ENCODE results near the gene ABCA5.
A peak's percentile ranks its signal among the peaks of the same experiment; 100 is the strongest.

ABCA5 gene

GRCh38 chr17:69327060-69327831 lies at the start of gene ABCA5:
Gene ABCA5 (minus strand): TSS chr17:69327133. CDS start chr17:69314415, 12,718 bp downstream.
- FAIRE-seq, result peak; percentile 72
- DNase-seq (ENCODE audit: insufficient read length, low spot score), result peak; percentile 89

- FAIRE-seq (no peak), DNase-seq (ENCODE audit: insufficient read length, low spot score) (no peak)
These were observed 48.3 kb upstream of the ABCA5 start for GRCh38 chr17:69375229-69375628.

- FAIRE-seq (no peak), DNase-seq (ENCODE audit: insufficient read length, low spot score) (no peak)
These were observed 46.1 kb upstream of the ABCA5 start for GRCh38 chr17:69373069-69373468.

GRCh38 chr17:69367298-69367697 lies 40.4 kb upstream of the ABCA5 start:
- FAIRE-seq, result peak; percentile 18
- DNase-seq (ENCODE audit: insufficient read length, low spot score), result peak; percentile 8

GRCh38 chr17:69363488-69364210 lies 36.7 kb upstream of the ABCA5 start:
- no peak for DNase-seq (ENCODE audit: insufficient read length, low spot score)
- FAIRE-seq, result no peak

- DNase-seq (ENCODE audit: insufficient read length, low spot score) (no peak), FAIRE-seq (no peak)
These were observed 34.2 kb upstream of the ABCA5 start for GRCh38 chr17:69361156-69361555.

GRCh38 chr17:69358688-69359596 lies 32.0 kb upstream of the ABCA5 start:
- FAIRE-seq (no peak), DNase-seq (ENCODE audit: insufficient read length, low spot score) (no peak)

- FAIRE-seq (no peak), DNase-seq (ENCODE audit: insufficient read length, low spot score) (no peak)
These were observed 30.8 kb upstream of the ABCA5 start for GRCh38 chr17:69357701-69358100.

GRCh38 chr17:69356625-69357024 lies 29.7 kb upstream of the ABCA5 start:
- FAIRE-seq (no peak), DNase-seq (ENCODE audit: insufficient read length, low spot score) (no peak)

GRCh38 chr17:69350911-69351310 lies 24.0 kb upstream of the ABCA5 start:
- FAIRE-seq (no peak), DNase-seq (ENCODE audit: insufficient read length, low spot score) (no peak)

- DNase-seq (ENCODE audit: insufficient read length, low spot score), result no peak
- FAIRE-seq, result no peak
These were observed 21.5 kb upstream of the ABCA5 start for GRCh38 chr17:69348429-69348828.

- no peak for FAIRE-seq
These were observed 19.8 kb upstream of the ABCA5 start for GRCh38 chr17:69346766-69347165.

GRCh38 chr17:69344939-69345338 lies 18.0 kb upstream of the ABCA5 start:
- FAIRE-seq, result no peak
- DNase-seq (ENCODE audit: insufficient read length, low spot score), result no peak

More at GRCh38 chr17:69346766-69347165, 19.8 kb upstream of the ABCA5 start:
- DNase-seq (ENCODE audit: insufficient read length, low spot score), result no peak

GRCh38 chr17:69342896-69343644 lies 16.1 kb upstream of the ABCA5 start:
- FAIRE-seq (no peak), DNase-seq (ENCODE audit: insufficient read length, low spot score) (no peak)

GRCh38 chr17:69339937-69340336 lies 13.0 kb upstream of the ABCA5 start:
- no peak for DNase-seq (ENCODE audit: insufficient read length, low spot score)
- FAIRE-seq, result no peak

GRCh38 chr17:69336996-69337395 lies 10.1 kb upstream of the ABCA5 start:
- FAIRE-seq, result no peak
- no peak for DNase-seq (ENCODE audit: insufficient read length, low spot score)

- DNase-seq (ENCODE audit: insufficient read length, low spot score) (no peak), FAIRE-seq (no peak)
These were observed 9.6 kb upstream of the ABCA5 start for GRCh38 chr17:69336580-69336979.

GRCh38 chr17:69335058-69335457 lies 8.1 kb upstream of the ABCA5 start:
- FAIRE-seq, result no peak
- DNase-seq (ENCODE audit: insufficient read length, low spot score), result no peak

- DNase-seq (ENCODE audit: insufficient read length, low spot score), result no peak
- FAIRE-seq, result no peak
These were observed 6.6 kb upstream of the ABCA5 start for GRCh38 chr17:69333561-69333960.

- FAIRE-seq (no peak), DNase-seq (ENCODE audit: insufficient read length, low spot score) (no peak)
These were observed 4.8 kb upstream of the ABCA5 start for GRCh38 chr17:69331756-69332155.
